Trophoblast cell (in vitro differentiated cells and primary cell): ENCODE measurements around the gene ROPN1B.
"Not testable (repeated sequence)": the region's sequence is repeated elsewhere in the genome, so short reads cannot be mapped to it uniquely, and the experiment has no call there.

Source experiments
- DNase-seq, 2 donors: peaks; one replicate each; pipeline ENCODE4 v3.0.0-alpha.2; 2016
- H2AFZ ChIP-seq: 2 replicates; pipeline ENCODE4 v1.6.1; 2013; ENCODE audit warnings: low read length, moderate library complexity, mild to moderate bottlenecking; ENCODE audit not compliant: insufficient read depth, poor library complexity
- H2AK5ac ChIP-seq: 2 replicates; pipeline ENCODE4 v1.6.1; 2013; ENCODE audit warnings: mild to moderate bottlenecking, low read length
- H2BK120ac ChIP-seq: 2 replicates; pipeline ENCODE4 v1.6.1; 2013; ENCODE audit warnings: low read length, mild to moderate bottlenecking, moderate library complexity; ENCODE audit not compliant: insufficient read depth, poor library complexity
- H2BK12ac ChIP-seq: 2 replicates; pipeline ENCODE4 v1.6.1; 2013; ENCODE audit warnings: mild to moderate bottlenecking, low read length, moderate library complexity
- H2BK5ac ChIP-seq: 2 replicates; pipeline ENCODE4 v1.6.1; 2013; ENCODE audit warnings: low read length, low read depth, moderate library complexity, mild to moderate bottlenecking; ENCODE audit not compliant: poor library complexity
- H3K14ac ChIP-seq: 2 replicates; pipeline ENCODE4 v1.6.1; 2013; ENCODE audit warnings: mild to moderate bottlenecking, low read length
- H3K18ac ChIP-seq: 2 replicates; pipeline ENCODE4 v1.6.1; 2013; ENCODE audit warnings: mild to moderate bottlenecking, low read length
- H3K23ac ChIP-seq: 2 replicates; pipeline ENCODE4 v1.6.1; 2013; ENCODE audit warnings: low read length
- H3K27ac ChIP-seq: 2 replicates; pipeline ENCODE4 v1.5.1; 2013; ENCODE audit warnings: low read depth, mild to moderate bottlenecking, inconsistent platforms, low read length, moderate library complexity
- H3K27me3 ChIP-seq: 2 replicates; pipeline ENCODE4 v1.6.1; 2013; ENCODE audit warnings: inconsistent platforms, mild to moderate bottlenecking, low read length, moderate library complexity; ENCODE audit not compliant: insufficient read depth
- H3K36me3 ChIP-seq, 2 experiments: 1 replicate in 1 of 2; 2 replicates in 1 of 2; pipeline ENCODE4 v1.6.1; 2013; ENCODE audit warnings: low read length in 2 of 2, mild to moderate bottlenecking in 2 of 2, moderate library complexity in 1 of 2; ENCODE audit not compliant: insufficient read depth in 2 of 2, control insufficient read depth in 1 of 2
- H3K4ac ChIP-seq: 2 replicates; pipeline ENCODE4 v1.6.1; 2013; ENCODE audit warnings: low read depth, mild to moderate bottlenecking, low read length, moderate library complexity
- H3K4me1 ChIP-seq, 2 experiments: 1 replicate in 1 of 2; 2 replicates in 1 of 2; pipeline ENCODE4 v1.6.1; 2013; ENCODE audit warnings: low read length in 2 of 2, mild to moderate bottlenecking in 2 of 2, moderate library complexity in 1 of 2; ENCODE audit not compliant: insufficient read depth in 2 of 2, control insufficient read depth in 1 of 2
- H3K4me2 ChIP-seq: 2 replicates; pipeline ENCODE4 v1.6.1; 2013; ENCODE audit warnings: inconsistent platforms, mild to moderate bottlenecking, low read length, moderate library complexity
- H3K4me3 ChIP-seq: 2 replicates; pipeline ENCODE4 v1.5.1; 2013; ENCODE audit warnings: mild to moderate bottlenecking, low read depth, low read length, inconsistent platforms
- H3K79me1 ChIP-seq: one replicate; pipeline ENCODE4 v1.6.1; 2013; ENCODE audit warnings: low read length
- H3K79me2 ChIP-seq: 2 replicates; pipeline ENCODE4 v1.6.1; 2013; ENCODE audit warnings: low read length, mild to moderate bottlenecking; ENCODE audit not compliant: control insufficient read depth, insufficient read depth, poor library complexity
- H3K9ac ChIP-seq: 2 replicates; pipeline ENCODE4 v1.6.1; 2013; ENCODE audit warnings: mild to moderate bottlenecking, low read length
- H3K9me3 ChIP-seq: 2 replicates; pipeline ENCODE4 v1.6.1; 2013; ENCODE audit warnings: low read depth, mild to moderate bottlenecking, control low read depth, inconsistent platforms, low read length; ENCODE audit not compliant: insufficient read depth
- H4K12ac ChIP-seq: 2 replicates; pipeline ENCODE4 v1.6.1; 2013; ENCODE audit warnings: low read depth, mild to moderate bottlenecking, low read length, moderate library complexity
- H4K8ac ChIP-seq: 2 replicates; pipeline ENCODE4 v1.6.1; 2013; ENCODE audit warnings: low read depth, mild to moderate bottlenecking, low read length, moderate library complexity
- H4K91ac ChIP-seq: one replicate; pipeline ENCODE4 v1.6.1; 2013; ENCODE audit warnings: low read depth, mild to moderate bottlenecking, low read length, moderate library complexity
- WGBS: extraction: QIAGEN DNeasy Blood & Tissue Kit; methylation state at CpG from one replicate; pipeline ENCODE4 v1.1.7; 2013; ENCODE audit warnings: missing lambda C conversion rate; ENCODE audit not compliant: insufficient read length, insufficient coverage; ENCODE audit errors: extremely low coverage; 5-methylcytosine and 5-hydroxymethylcytosine counted together

The ROPN1B gene

GRCh38 chr3:125971997-125972944, 3.3 kb downstream of the ROPN1B start:
- H2AK5ac ChIP-seq, H3K27me3 ChIP-seq, H3K23ac ChIP-seq, H3K4ac ChIP-seq, H3K79me2 ChIP-seq, H2AFZ ChIP-seq, H3K27ac ChIP-seq, H3K9me3 ChIP-seq, H3K9ac ChIP-seq, H3K36me3 ChIP-seq, H2BK12ac ChIP-seq, H4K8ac ChIP-seq, H2BK5ac ChIP-seq, H4K91ac ChIP-seq, H3K79me1 ChIP-seq, H4K12ac ChIP-seq, H3K4me3 ChIP-seq, H3K4me1 ChIP-seq, H3K18ac ChIP-seq, H2BK120ac ChIP-seq, H3K14ac ChIP-seq: not testable (repeated sequence)
- WGBS: no CpG with 5 or more reads among the region's 31 CpGs
- DNase-seq: peak in 1 of 2 donors; percentile 63
- H3K4me2 ChIP-seq: peak overlapping the region; percentile 4

- H2AFZ ChIP-seq, H3K4ac ChIP-seq, H3K14ac ChIP-seq, H3K4me1 ChIP-seq, H2BK120ac ChIP-seq, H2BK5ac ChIP-seq, H3K9ac ChIP-seq, H3K36me3 ChIP-seq, H3K27ac ChIP-seq, H4K91ac ChIP-seq, DNase-seq, H2AK5ac ChIP-seq, H2BK12ac ChIP-seq, H3K9me3 ChIP-seq, H3K23ac ChIP-seq, H3K4me2 ChIP-seq, H3K4me3 ChIP-seq, H3K18ac ChIP-seq, H3K27me3 ChIP-seq, H3K79me1 ChIP-seq, H4K8ac ChIP-seq, H3K79me2 ChIP-seq, H4K12ac ChIP-seq: not testable (repeated sequence)
- WGBS: no CpG with 5 or more reads among the region's 9 CpGs
Measured at GRCh38 chr3:125975245-125976002, 6.4 kb downstream of the ROPN1B start.

GRCh38 chr3:125976003-125976390, 7.0 kb downstream of the ROPN1B start:
- H4K12ac ChIP-seq, H3K79me2 ChIP-seq, H3K36me3 ChIP-seq, H3K9ac ChIP-seq, H2AK5ac ChIP-seq, H2BK120ac ChIP-seq, H3K23ac ChIP-seq, H4K91ac ChIP-seq, H3K4me2 ChIP-seq, H4K8ac ChIP-seq, H2BK5ac ChIP-seq, H3K4me3 ChIP-seq, H2BK12ac ChIP-seq, H2AFZ ChIP-seq, DNase-seq, H3K27me3 ChIP-seq, H3K79me1 ChIP-seq, H3K27ac ChIP-seq, H3K14ac ChIP-seq, H3K4ac ChIP-seq, H3K4me1 ChIP-seq, H3K18ac ChIP-seq, H3K9me3 ChIP-seq: not testable (repeated sequence)
- no CpG with 5 or more reads among the region's 3 CpGs for WGBS

GRCh38 chr3:125977104-125977503, 8.1 kb downstream of the ROPN1B start:
- H3K27me3 ChIP-seq, H2BK120ac ChIP-seq, H3K4ac ChIP-seq, H3K9me3 ChIP-seq, H3K14ac ChIP-seq, H2AFZ ChIP-seq, H4K12ac ChIP-seq, H3K4me2 ChIP-seq, H4K91ac ChIP-seq, H3K23ac ChIP-seq, DNase-seq, H2AK5ac ChIP-seq, H3K4me1 ChIP-seq, H3K79me1 ChIP-seq, H3K9ac ChIP-seq, H3K36me3 ChIP-seq, H3K27ac ChIP-seq, H3K79me2 ChIP-seq, H4K8ac ChIP-seq, H3K18ac ChIP-seq, H2BK12ac ChIP-seq, H3K4me3 ChIP-seq, H2BK5ac ChIP-seq: not testable (repeated sequence)
- no CpG with 5 or more reads among the region's 7 CpGs for WGBS
